HEK293 (cell line): ENCODE measurements around the gene TALDO1.
A peak's percentile ranks its signal among the peaks of the same experiment; 100 is the strongest.

ENCODE experiments used
- CTCF ChIA-PET: fragments of 350-600 bp; formaldehyde crosslinking; extraction: SDS; loops from one replicate; lab custom pipeline; 2021; ENCODE audit warnings: antibody characterized with exemption; lab: Yijun Ruan, JAX
- POLR2A ChIA-PET: fragments of 300-600 bp; formaldehyde crosslinking; extraction: SDS; loops from one replicate; lab custom pipeline; 2020; ENCODE audit warnings: antibody characterized with exemption, inconsistent platforms; lab: Yijun Ruan, JAX
- H3K27ac ChIP-seq: fragments of 200-500 bp; sonication (Bioruptor generic); 2 replicates; pipeline ENCODE4 v1.5.1; 2014; ENCODE audit warnings: low read depth, low read length, control low read depth, inconsistent platforms; ENCODE audit errors: extremely low read depth
- H3K36me3 ChIP-seq, 2 experiments: fragments of 200-500 bp in 1 of 2; sonication (Bioruptor generic) in 1 of 2; 1 replicate in 1 of 2; 2 replicates in 1 of 2; pipeline ENCODE4 v1.5.1; 2014 to 2017; ENCODE audit warnings: inconsistent platforms in 2 of 2, low read length in 2 of 2; ENCODE audit not compliant: control insufficient read depth in 2 of 2, insufficient read depth in 1 of 2
- H3K4me1 ChIP-seq: fragments of 200-500 bp; sonication (Bioruptor generic); 2 replicates; pipeline ENCODE4 v1.5.1; 2014; ENCODE audit warnings: mild to moderate bottlenecking, low read length, inconsistent platforms; ENCODE audit not compliant: control insufficient read depth, insufficient read depth
- H3K4me3 ChIP-seq: 2 replicates; pipeline ENCODE4 v1.5.1; 2011; ENCODE audit warnings: low read depth, mild to moderate bottlenecking, control low read depth, low read length, moderate library complexity
- H3K9me3 ChIP-seq: fragments of 200-500 bp; sonication (Bioruptor generic); 2 replicates; pipeline ENCODE4 v1.5.1; 2014; ENCODE audit warnings: low read depth, low read length, inconsistent platforms; ENCODE audit not compliant: control insufficient read depth, insufficient read depth
- KLF1 ChIP-seq: fragments of 450-650 bp; formaldehyde crosslinking; IDR thresholded peaks from 2 replicates; pipeline ENCODE4 v1.5.1; 2016; ENCODE audit warnings: missing biosample characterization, missing genetic modification characterization
- TRIM28 ChIP-seq: IDR thresholded peaks from 2 replicates; pipeline ENCODE4 v1.6.1; 2011; ENCODE audit warnings: low read length, control low read depth, borderline replicate concordance
- ZBTB1 ChIP-seq: fragments of 450-650 bp; formaldehyde crosslinking; IDR thresholded peaks from 2 replicates; pipeline ENCODE4 v1.5.1; 2016; ENCODE audit warnings: missing biosample characterization, missing genetic modification characterization
- ZFP41 ChIP-seq: fragments of 450-650 bp; formaldehyde crosslinking; IDR thresholded peaks from 2 replicates; pipeline ENCODE4 v1.5.1; 2016; ENCODE audit warnings: missing biosample characterization, missing genetic modification characterization, borderline replicate concordance
- ZNF214 ChIP-seq: fragments of 450-650 bp; formaldehyde crosslinking; IDR thresholded peaks from 2 replicates; pipeline ENCODE4 v1.5.1; 2017; ENCODE audit warnings: missing biosample characterization, mild to moderate bottlenecking, missing genetic modification characterization, borderline replicate concordance
- ZNF221 ChIP-seq: fragments of 450-650 bp; formaldehyde crosslinking; IDR thresholded peaks from 2 replicates; pipeline ENCODE4 v1.5.1; 2017; ENCODE audit warnings: missing biosample characterization, missing genetic modification characterization, borderline replicate concordance
- ZNF423 ChIP-seq: fragments of 450-650 bp; formaldehyde crosslinking; IDR thresholded peaks from 2 replicates; pipeline ENCODE4 v1.5.1; 2016; ENCODE audit warnings: missing biosample characterization, missing genetic modification characterization
- ZNF558 ChIP-seq: fragments of 450-650 bp; formaldehyde crosslinking; IDR thresholded peaks from 2 replicates; pipeline ENCODE4 v1.5.1; 2016; ENCODE audit warnings: missing biosample characterization, missing genetic modification characterization
- ZSCAN30 ChIP-seq: fragments of 450-650 bp; IDR thresholded peaks from 2 replicates; pipeline ENCODE4 v1.5.1; 2018; ENCODE audit warnings: missing biosample characterization, mild to moderate bottlenecking, missing genetic modification characterization, moderate library complexity
- TF ChIP-seq, protein P1 (sequence below): fragments of 450-650 bp; formaldehyde crosslinking; IDR thresholded peaks from 2 replicates; pipeline ENCODE4 v1.5.1; 2016; ENCODE audit warnings: missing biosample characterization, missing genetic modification characterization
- TF ChIP-seq, protein P2 (sequence below): fragments of 450-650 bp; formaldehyde crosslinking; IDR thresholded peaks from 2 replicates; pipeline ENCODE4 v1.5.1; 2017; ENCODE audit warnings: missing biosample characterization, missing genetic modification characterization
- TF ChIP-seq, protein P3 (sequence below): sonication (generic); formaldehyde crosslinking; IDR thresholded peaks from 2 replicates; pipeline ENCODE4 v1.8.1; 2022; ENCODE audit warnings: mild to moderate bottlenecking, moderate library complexity, missing genetic modification reagents

Gene TALDO1

DNA sequence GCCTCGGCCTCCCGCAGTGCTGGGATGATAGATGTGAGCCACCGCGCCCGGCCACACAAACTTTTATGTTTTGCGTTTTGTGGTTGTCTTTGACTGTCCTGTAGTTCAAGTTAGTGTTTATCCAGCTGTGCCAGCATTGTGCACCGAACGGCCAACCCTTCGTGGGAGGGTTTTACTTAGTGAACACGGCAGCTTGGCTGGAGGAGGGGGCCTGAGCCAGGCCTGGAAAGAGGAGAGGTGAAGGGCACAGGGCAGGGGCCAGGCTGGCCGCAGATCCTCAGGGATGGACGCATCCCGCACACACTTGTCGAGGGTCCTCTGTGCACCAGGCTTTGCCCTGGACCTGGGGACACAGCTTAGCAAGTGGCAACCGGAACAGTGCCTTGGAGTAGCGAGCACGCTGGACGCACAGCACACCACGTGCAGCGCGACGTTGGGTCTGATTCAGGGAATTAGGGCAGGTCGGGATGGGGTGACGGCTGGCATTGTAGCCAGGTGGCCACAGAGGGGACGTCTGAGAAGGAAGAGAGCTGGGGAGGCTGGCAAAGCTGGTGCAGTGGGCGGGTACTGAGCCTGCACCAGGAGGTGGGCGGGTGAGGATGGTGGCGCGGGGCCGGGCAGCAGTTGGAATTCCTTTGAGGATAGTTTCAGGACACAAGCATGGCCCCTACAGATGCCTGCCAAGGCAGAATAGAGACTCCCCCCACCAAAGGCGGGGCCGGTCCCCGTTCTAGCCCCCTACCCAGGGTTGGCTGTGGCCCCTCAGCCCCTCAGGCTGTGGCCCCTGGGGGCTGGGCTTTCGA, 27.8 kb upstream of the TALDO1 start (continued):
- TF ChIP-seq, protein P1, sequence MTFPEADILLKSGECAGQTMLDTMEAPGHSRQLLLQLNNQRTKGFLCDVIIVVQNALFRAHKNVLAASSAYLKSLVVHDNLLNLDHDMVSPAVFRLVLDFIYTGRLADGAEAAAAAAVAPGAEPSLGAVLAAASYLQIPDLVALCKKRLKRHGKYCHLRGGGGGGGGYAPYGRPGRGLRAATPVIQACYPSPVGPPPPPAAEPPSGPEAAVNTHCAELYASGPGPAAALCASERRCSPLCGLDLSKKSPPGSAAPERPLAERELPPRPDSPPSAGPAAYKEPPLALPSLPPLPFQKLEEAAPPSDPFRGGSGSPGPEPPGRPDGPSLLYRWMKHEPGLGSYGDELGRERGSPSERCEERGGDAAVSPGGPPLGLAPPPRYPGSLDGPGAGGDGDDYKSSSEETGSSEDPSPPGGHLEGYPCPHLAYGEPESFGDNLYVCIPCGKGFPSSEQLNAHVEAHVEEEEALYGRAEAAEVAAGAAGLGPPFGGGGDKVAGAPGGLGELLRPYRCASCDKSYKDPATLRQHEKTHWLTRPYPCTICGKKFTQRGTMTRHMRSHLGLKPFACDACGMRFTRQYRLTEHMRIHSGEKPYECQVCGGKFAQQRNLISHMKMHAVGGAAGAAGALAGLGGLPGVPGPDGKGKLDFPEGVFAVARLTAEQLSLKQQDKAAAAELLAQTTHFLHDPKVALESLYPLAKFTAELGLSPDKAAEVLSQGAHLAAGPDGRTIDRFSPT (tag by site-specific recombination): peak; percentile 30; the same call in 1 of the 2 replicates
- TF ChIP-seq TRIM28 (no peak), ZNF423 (tag by site-specific recombination) (no peak), ZBTB1 (tag by site-specific recombination) (no peak)

DNA sequence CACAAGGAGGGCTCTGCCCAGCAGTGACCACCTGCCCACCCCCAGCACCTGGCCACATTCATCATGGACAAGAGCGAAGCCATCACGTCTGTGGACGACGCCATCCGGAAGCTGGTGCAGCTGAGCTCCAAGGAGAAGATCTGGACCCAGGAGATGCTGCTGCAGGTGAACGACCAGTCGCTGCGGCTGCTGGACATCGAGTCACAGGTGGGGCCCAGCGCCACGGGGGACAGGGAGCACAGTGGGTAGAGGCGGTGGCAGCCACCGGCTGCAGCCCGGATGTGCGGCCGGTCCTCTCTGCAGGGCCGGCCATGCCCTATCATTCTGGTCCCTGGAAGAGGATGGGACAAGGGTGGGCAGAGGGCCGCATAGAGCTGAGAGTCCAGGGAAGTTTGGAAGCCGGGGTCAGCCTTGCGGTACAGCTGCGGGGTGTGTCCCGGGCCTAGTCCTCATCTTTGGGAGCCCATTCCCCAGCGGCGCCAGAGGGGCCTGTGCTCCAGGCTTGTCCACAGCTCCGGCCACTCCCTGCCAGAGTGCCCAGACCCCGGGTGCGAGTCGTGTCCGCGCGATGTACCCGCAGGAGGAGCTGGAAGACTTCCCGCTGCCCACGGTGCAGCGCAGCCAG, 27.1 kb upstream of the TALDO1 start:
- ChIA-PET CTCF (interaction anchor here (0.6 kb wide), 1 partner anchor 135 kb away, joined by 3 read pairs; no protein-coding TSS in a partner anchor), POLR2A (interaction anchor here (0.9 kb wide), 1 partner anchor 13 kb away, joined by 3 read pairs; no protein-coding TSS in a partner anchor)
- Histone ChIP-seq H3K4me1 (no peaks in the 10 kb centered on the region), H3K27ac (no peak overlapping the region), H3K36me3 (no peaks in the 10 kb centered on the region), H3K9me3 (no peaks in the 10 kb centered on the region), H3K4me3 (no peak overlapping the region)
- TF ChIP-seq ZNF558 (tag by site-specific recombination) (no peak), ZNF214 (tag by site-specific recombination) (no peak), ZNF423 (tag by site-specific recombination) (no peak), ZSCAN30 (tag by site-specific recombination) (no peak), ZFP41 (no peak)
- TF ChIP-seq, protein P2, sequence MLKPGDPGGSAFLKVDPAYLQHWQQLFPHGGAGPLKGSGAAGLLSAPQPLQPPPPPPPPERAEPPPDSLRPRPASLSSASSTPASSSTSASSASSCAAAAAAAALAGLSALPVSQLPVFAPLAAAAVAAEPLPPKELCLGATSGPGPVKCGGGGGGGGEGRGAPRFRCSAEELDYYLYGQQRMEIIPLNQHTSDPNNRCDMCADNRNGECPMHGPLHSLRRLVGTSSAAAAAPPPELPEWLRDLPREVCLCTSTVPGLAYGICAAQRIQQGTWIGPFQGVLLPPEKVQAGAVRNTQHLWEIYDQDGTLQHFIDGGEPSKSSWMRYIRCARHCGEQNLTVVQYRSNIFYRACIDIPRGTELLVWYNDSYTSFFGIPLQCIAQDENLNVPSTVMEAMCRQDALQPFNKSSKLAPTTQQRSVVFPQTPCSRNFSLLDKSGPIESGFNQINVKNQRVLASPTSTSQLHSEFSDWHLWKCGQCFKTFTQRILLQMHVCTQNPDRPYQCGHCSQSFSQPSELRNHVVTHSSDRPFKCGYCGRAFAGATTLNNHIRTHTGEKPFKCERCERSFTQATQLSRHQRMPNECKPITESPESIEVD (tag by site-specific recombination): no peak
- TF ChIP-seq, protein P3, sequence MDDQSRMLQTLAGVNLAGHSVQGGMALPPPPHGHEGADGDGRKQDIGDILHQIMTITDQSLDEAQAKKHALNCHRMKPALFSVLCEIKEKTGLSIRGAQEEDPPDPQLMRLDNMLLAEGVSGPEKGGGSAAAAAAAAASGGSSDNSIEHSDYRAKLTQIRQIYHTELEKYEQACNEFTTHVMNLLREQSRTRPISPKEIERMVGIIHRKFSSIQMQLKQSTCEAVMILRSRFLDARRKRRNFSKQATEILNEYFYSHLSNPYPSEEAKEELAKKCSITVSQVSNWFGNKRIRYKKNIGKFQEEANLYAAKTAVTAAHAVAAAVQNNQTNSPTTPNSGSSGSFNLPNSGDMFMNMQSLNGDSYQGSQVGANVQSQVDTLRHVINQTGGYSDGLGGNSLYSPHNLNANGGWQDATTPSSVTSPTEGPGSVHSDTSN (CRISPR knock-in tag): no peak

DNA sequence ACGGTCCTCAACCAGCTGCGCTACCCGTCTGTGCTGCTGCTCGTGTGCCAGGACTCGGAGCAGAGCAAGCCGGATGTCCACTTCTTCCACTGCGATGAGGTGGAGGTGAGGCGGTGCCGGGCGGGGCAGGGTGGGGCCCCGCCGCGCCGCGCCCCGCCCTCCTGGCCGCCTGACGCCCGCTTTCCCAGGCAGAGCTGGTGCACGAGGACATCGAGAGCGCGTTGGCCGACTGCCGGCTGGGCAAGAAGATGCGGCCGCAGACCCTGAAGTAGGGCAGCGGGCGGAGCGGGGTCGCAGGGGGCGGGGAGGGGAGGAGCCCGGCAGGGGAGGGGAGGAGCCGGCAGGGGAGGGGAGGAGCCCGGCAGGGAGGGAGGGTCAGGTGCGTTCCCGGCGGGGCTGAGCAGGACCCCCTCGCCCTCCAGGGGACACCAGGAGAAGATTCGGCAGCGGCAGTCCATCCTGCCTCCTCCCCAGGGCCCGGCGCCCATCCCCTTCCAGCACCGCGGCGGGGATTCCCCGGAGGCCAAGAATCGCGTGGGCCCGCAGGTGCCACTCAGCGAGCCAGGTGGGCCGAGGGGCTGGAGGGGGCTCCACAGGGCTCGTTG, 26.5 kb upstream of the TALDO1 start:
- 0 out of 2 replicates have a peak, but pooled peaks have one; percentile 22 for TF ChIP-seq KLF1 (tag by site-specific recombination)
- no peak for TF ChIP-seq ZNF221 (tag by site-specific recombination)

More for the DNA sequence above, 26.5 kb upstream of the TALDO1 start:
- Histone ChIP-seq H3K4me3 (no peak overlapping the region), H3K36me3 (no peaks in the 10 kb centered on the region), H3K9me3 (no peaks in the 10 kb centered on the region), H3K27ac (no peak overlapping the region), H3K4me1 (no peaks in the 10 kb centered on the region)
- CTCF ChIA-PET: interaction anchor here (3.8 kb wide), 1 partner anchor 165 kb away, joined by 17 read pairs; no protein-coding TSS in a partner anchor
- POLR2A ChIA-PET: no interaction called here
